HUDEP-2 (cell line): ENCODE data around the gene UBR4.
"Not testable (repeated sequence)": the region's sequence is repeated elsewhere in the genome, so short reads cannot be mapped to it uniquely, and the experiment has no call there.

Source experiments
- DNase-seq, 76 experiments: peaks; one replicate each; lab custom pipeline; 2025; ENCODE audit not compliant: unreplicated experiment in 76 of 76; lab: John Stamatoyannopoulos, UW

UBR4 gene

DNA sequence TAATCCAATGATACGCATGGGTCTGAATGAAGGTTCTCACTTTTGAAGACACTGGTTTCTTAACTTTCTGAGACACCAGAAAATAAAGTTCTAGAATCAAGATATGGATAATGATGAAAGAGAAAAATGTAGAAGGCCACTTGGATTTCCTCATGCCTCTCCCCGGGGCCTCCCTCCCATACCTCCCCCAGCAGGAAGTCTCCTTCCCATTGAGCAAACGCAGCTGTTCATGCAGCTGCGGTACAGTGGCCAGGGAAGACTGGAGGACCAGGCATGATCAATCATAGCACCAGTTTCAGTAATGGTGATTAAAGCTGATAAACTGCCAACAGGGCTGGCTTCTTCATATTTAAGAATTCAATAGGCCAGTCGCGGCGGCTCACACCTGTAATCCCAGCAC, 10.9 kb upstream of the UBR4 start:
- DNase-seq: no peak

DNA sequence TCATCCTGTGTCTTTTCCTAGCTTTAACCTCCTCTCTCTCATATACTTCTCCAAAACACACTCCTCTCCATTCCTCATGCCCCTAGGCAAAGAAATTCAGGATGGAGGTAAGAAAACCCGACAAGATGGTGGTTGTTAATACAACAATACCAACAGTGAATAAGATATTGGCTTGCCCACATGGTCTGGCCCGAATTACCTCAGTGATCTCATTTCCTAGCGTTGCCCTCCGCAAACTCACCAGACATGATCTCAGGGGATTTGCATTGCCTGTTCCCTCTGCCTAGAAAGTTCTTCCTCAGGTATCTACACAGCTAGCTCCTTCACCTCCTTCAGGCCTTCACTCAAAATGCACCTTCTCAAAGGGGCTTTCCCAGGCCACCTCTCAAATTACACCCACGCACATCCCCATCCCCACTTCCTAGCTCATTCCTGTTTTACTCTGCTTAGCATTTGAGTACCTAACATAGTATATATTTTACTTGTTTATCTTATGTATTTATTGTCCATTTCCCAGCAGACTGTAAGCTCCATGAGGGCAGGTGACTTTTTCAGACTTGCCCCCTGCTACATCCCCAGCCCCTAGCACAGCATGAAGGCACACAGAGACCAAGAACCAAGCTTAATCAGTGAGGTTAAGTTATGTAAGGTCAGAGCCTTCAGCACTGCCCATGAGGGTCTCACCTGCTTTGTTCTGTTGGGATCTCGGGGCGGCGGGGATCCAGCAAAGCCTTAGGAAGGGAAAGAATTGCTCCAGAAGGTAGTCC, 10.2 kb upstream of the UBR4 start:
- DNase-seq: no peak

DNA sequence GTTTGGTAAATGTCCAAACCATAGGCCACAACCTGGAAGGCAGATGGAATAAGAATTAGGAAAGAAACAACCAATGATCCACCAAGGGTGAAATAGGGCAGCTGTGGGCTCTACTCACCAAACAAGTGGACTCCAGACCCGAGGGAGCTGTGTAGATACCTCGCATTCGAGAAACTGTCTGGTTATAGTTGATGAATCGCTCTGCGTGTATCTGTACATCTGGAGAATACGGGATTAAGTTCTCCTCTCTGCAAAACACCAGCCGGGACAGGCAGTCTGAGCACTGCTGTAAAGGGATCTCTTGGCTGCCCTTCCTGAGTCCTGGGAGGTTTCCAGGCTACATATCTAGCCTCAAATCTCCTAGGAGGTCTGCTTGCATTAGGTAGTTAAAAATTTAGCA, 9.4 kb upstream of the UBR4 start:
- no peak for DNase-seq

DNA sequence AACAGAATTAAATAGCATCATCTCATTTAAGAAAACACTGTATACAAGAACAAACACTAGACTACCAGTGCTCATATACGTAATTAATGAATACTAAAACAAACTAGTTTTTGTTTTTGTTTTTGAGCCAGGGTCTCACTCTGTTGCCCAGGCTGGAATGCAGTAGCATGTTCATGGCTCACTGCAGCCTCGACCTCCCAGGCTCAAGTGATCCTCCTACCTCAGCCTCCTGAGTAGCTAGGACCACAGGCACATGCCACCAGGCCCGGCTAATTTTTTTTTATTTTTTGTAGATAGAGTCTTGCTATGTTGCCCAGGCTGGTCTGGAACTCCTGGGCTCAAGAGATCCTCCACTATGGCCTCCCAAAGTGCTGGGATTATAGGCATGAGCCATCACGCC, 6.5 kb upstream of the UBR4 start:
- not testable (repeated sequence) for DNase-seq

DNA sequence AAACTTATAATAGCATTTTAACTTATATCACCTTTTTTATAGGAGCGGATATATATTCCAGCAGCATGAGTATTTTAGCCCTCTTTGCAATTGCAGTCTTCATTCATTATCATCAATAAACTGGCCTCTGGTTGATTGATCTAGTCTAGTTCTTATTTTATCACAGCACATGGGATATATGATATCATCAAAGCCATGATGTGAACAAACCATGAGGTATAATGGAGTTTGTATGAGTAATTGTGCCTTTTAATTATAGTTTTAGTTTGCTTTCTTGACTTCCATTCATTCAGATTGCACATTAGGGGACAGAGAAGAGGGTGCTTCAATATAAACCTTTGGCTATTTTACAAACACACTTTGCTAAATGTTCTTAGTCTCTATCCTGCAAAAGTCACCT, 3.5 kb upstream of the UBR4 start:
- DNase-seq: no peak

DNA sequence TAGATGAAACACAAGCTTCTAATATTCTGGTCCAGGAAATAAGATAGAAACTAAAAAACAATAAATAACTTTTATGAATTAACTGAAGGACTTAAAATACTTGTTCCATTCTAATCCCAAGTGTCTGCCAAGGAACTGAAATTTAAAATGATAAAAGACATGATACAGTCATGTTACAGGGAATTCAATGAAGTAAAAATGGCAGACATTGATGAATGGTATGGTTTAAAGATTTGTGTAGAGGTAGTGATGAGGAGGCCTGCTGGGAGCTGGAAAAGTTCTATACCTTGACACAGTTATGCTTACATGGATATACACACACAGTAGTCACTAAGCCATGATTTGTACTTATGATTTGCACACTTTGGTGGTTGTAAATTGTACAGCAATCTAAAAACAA, 2.1 kb upstream of the UBR4 start:
- no peak for DNase-seq

DNA sequence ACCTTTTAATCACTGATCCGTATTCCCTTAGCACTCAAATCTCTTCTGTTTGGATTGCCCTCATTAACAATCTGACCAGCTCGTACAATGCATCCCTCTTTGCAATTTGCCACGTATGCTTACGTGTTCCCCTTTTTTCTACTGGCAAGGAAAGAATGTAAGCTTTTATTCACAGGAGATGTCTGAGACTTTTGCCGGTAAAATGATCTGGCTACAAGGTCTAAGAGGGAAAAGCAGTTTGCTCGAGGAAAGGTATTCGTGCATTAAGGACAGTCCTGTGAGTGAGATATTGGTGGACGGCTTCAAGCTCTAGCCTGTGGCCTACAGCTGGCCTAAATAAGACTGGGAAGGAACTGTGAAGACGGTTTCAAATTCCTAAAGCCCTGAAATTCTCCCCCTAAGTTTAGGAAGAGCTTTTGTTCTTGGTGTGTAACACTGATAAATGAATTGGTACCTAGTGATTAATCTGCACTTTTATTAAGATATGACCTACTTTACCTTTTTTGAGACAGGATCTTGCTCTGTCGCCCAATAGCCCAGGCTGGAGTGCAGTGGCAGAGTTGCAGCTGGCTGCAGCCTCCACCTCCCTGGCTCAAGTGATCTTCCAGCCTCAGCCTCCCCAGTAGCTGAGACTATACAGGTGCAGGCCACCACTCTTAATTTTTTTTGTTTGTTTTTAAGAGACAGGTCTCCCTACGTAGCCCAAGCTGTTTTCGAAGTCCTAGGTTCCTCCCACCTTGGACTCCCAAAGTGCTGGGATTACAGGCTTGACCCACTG, 895 bp upstream of the UBR4 start:
- DNase-seq: peak in 2 of 76 experiments; percentile 7 to 56

DNA sequence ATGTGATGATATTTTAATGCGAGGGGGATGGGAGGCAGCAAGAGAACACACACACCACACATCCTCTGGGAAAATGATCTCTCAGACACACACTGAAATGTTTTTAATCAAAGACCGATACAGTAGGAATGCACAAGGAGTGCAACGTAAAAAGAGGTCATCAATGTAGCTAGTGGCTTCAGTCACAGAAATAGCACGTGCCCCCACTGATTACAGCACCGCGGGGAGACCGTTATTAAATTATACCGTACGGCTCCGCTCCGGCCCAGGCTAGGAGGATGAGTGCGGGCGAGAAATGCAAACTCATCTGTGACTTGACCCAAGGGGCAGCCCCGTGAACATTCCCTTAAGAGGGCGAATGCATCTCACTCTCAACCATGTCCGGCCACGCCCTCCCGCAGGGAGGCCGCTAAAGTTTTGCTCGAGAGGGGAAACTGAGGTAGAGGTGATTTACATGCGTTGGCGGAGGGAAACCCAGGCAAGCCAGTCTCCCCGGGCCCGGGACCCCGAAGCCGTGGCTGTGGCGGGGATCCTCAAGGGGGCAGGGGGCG, 552 bp downstream of the UBR4 start:
- DNase-seq: peak in 26 of 76 experiments; percentile 5 to 49 (median 32)

DNA sequence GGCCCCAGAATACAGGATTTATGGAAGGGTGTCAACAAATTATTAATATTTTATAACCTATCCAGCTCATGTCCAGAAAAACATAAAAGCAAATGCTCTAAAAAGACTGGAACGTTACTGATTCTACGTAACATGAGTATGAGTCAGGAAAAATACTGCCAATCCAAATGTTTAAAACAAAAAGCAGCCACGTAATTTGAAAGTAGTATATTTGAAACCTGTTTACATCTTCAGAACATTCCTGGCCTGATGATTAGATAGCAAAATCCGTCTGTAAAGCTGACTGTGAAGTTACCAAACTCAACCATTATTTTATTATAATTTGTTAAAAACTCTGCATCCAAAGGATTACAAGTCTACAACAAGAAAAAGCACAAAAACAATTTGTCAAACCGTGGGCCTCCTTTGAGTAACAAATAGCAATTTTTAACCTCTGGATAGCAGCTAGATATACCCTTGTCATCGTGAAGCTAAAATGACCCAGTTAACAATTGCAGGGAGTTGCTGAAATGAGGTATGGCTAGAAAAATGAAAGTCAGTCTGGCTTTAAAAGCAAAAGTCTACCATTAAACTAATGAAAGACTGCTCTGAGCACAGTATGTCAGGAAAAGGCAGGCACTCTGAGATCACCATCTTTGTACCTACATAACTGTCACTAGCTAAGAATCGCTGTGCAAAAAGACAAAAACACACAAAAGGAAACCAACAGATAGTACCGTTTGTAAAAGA, 1.2 kb downstream of the UBR4 start:
- peak in 1 of 76 experiments; percentile 8 for DNase-seq

DNA sequence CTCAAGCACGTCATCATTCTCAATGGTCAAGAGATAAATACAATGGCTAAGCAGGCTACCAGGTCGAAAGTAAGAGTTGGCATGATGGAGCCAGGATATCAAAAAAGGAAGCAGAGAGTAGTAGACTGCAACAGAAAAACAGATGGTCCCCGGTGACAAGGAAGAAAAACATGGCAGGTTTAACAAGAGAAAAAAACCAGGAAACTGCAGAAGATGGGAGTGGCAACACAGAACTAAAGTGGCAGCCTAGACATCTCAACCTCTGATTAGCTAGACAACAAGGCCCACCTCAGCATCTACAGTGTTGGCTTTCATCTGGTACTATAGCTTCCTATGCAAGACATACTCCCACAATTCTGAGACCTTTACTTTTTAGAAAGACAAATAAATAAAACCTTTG, 3.1 kb downstream of the UBR4 start:
- peak in 8 of 76 experiments; percentile 1 to 32 (median 15) for DNase-seq

DNA sequence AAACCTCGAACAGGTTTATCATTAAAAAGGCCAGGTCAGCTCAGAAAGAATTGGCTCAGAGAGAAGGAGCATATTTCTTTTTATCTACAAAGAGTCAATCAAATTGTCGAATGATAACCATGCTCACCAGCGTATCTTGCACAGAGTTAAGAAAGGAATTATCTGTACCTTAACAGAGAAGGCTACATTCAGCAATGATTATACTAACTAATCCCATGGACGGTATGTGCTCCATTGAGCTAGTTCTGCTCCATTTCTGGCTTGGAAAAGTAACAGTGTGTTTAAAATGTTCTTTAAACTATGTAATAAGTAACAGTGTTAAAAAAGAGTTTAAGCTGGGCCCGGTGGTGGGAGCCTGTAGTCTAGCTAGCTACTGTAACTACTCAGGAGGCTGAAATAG, 4.2 kb downstream of the UBR4 start:
- DNase-seq: peak in 3 of 76 experiments; percentile 17 to 22 (median 20)

DNA sequence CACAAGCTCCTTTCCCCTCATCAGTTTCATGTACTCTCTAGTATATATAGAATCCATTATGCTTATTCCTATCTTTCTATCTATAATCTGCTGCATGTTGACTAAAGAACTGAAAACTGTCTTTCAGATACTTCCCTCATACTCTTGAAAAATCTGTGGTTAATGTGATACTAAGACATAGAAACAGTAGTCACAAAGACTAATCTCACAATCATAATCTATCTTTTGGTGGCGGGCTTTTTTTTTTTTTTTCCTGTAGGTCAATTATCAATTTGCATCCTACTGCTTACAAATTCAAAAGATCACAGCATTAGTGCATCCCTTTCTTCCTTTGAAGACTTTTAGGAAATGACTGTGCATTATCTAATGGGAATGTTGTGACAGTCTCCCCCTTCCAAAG, 4.7 kb downstream of the UBR4 start:
- DNase-seq: no peak

DNA sequence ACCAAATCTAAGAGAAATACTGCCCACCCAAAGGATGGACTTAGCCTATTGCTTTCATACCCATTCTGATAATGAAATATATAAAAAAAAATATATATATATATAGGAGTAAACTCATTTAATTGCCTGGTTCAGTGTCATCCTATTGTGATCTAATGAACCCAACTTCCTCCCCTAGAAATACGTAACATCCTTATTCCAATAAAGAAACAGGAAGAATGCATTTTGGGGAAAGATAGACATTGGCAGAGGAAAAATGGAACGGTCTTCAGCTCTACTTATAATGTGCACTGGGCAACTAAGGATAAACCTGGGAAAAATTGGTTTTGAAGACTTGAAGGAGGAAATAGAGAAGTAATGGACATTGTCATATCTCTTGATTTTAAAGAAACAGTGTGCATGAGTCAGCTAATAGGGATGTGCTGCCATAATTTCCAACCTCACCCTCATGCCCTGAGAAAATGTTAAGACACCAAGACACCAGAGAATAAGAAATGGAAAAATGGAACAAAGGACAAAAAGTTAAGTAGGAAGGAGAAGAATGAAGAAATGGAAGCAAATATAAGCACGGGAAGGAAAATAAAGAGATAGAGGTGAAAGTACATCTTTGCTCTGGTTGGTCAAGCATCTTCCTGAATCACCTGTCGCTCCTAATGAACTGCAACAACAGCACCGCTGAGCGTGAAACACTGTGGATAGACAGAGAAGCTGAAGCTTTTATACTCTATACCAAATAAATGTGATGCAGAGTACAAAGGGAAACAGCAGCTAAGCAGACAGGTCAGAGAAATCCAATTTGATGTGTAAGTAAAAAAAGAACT, 5.4 kb downstream of the UBR4 start:
- DNase-seq: no peak

DNA sequence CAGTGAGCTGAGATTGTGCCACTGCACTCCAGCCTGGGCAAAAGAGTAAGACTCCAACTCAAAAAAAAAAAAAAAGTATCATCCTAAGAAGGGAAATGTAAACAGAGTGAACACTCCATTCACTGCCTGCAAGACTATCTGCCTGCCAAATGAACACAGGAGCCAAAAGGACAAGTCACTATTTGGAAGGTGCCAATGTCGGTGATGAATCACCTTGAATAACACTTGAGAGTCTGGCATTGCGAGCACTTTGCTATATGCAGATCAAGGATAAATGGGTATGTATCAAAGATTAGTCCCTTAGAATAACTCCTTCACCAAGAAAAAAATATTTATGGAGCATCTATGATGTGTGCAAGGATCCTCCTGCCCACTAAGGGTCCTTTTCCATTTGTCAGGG, 6.6 kb downstream of the UBR4 start:
- DNase-seq: peak in 7 of 76 experiments; percentile 2 to 45 (median 12)

DNA sequence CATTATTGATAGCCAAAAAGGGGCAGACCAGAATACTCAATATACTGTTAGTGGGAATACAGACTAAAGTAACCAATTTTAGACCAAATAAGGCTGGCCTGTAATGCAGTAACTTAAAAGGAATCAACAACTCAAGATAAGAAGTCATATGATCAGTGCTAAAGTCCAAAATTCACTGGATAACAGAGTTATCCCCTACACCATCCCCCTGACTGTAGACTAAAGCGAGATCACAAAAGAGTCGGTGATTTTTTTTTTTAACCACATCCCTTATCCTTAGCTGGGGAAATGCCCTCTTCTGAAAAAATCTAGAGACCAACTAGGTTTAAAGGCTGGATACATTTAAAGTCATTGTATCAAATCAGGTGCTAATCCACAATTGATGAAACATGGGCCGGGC, 7.7 kb downstream of the UBR4 start:
- DNase-seq: no peak

DNA sequence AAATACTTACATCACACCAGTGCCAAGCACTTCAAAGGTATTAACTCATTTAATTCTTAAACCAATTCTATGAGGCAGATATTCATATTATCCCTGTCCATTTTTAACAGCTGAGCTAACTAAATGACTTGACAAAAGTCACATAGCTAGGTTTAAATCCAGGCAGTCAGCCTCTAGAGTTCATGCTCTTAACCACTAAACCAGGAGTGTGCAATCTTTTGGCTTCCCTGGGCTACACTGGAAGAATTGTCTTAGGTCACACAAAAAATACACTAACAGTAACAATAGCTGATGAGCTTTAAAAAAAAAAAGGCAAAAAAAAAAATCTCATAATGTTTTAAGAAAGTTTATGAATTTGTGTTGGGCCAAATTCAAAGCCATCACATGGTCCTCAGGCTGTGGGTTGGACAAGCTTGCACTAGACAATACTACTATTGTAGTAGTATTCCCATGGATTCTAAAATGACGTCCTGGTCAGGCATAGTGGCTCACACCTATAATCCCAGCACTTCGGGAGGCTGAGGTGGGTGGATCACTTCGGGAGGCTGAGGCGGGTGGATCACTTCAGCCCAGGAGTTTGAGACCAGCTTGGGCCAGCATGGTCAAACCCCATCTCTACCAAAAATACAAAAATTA, 10.0 kb downstream of the UBR4 start:
- DNase-seq: no peak

DNA sequence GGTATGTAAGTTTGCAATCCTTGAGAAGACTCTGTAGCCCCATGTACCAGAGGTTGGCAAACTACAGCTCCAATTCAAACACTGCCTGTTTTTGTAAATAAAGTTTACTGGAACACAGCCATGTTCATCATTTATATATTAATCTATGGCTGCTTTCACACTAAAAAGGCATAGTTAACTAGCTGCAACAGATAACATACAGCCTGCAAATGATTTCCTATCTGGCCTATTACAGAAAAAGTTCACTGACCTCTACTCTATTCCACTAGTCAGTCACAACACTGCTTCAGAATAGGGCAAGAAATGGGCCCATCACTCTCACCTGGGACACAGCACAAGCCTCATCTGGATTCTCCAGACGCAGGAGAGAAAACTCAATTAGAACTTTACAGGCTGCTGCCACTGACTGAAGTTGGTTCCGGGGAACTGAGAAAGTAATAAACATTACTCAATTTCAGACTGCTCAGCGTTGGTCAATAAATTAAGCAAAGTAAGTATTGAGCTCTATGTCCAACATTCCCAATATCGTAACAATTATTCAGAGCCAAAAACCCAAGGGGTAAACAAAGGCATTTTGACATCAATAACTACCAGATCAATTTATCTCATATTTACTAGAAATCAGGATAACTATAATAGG, 10.6 kb downstream of the UBR4 start:
- DNase-seq: no peak

DNA sequence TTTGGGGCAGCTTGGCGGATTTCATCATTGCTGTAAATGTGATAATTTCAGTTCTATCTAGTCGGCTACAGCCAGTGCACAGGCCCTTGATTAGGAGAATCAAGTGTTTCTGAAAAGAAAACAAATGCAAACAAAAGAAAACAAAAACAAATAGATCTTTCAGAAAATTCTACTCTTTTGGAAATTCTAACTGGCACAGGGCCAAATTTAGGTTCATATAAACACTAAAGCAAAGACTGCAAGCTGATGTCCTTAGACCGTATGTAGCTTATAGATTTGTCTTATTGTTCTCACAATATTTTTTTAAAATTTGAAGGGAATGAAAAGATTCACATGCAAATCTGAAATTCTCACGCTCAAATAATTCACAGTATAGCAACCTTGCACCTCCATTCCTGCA, 11.2 kb downstream of the UBR4 start:
- DNase-seq: peak in 1 of 76 experiments; percentile 5

DNA sequence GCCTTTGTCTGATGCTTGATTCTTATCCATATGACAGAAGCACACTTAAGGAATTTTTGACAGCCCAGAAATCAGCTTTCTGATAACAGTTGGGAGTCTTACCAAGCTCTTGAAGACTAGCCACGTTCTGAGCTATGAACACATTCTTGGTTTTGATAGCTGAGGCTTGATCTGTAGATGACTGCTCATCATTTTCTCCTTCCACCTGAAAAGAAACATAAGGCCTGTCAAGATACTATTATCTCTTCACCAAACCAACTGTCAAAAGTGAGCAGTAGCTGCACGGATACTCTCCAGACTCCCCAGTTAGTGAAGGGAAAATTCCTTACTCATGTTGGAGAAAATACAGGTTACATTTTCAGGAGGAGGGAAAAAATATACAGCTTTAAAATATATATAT, 12.2 kb downstream of the UBR4 start:
- peak in 24 of 76 experiments; percentile 11 to 73 (median 29) for DNase-seq
